ENCODE data around the gene ADAM23.

Gene ADAM23

GRCh38 chr2:206642075-206643025 lies 199.0 kb downstream of the ADAM23 start, which contains the start of gene FAM237A:
TSS of gene FAM237A (plus strand) at chr2:206642487. CDS start at chr2:206644237, 1,750 bp downstream.
- no peak for ATAC-seq
- DNase-seq, result peak; percentile 6

GRCh38 chr2:206647985-206648384 lies 204.7 kb downstream of the ADAM23 start:
- no peak for ATAC-seq
- no peak for DNase-seq

DNA sequence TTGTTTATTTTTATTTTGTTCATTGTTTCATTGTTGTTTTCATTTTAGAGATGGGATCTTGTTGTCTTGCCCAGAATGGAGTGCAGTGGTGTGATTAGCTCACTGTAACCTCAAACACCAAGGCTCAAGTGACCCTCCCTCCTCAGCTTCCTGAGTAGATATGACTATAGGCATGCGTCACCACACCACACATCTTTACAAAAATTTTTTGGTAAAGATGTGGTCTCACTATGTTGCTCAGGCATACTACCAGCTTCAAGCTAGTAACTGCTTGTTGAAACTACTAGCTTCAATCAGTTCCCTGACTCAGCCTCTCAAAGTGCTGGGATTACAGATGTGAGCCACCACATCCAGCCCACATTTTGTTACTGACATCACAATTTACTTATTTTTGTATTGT lies 213.8 kb downstream of the ADAM23 start:
- no peak for ATAC-seq
- DNase-seq, result no peak

DNA sequence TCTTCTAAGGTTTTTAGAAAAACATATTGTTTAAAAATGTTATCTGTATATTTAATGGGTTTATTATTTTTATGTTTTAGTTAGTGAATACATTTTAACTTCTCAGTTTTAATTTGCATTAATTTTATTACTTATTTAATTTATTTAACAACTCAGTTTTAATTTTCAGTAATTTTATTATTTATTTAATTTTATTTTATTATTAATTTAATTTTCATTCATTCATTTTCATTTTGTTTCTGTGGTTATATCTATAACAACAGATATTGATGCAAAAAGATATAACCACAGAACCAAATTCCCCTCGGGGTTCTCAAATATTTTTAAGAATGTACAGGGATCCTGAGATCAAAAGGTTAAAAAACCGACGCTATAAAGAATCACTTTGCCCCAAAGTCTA lies 221.9 kb downstream of the ADAM23 start:
- DNase-seq, result no peak

More for the DNA sequence above, 221.9 kb downstream of the ADAM23 start:
- ATAC-seq, result no peak
